ENCODE results near the gene OTOF.

The OTOF gene

GRCh38 chr2:26477911-26478253 lies at the start of gene OTOF:
Gene OTOF (minus strand): TSS chr2:26478124.
- peak; percentile 23 to 42 for DNase-seq

GRCh38 chr2:26526589-26526988 lies 48.7 kb upstream of the OTOF start:
- DNase-seq: no peak

- no peak for DNase-seq
Observed at GRCh38 chr2:26526105-26526504, 48.2 kb upstream of the OTOF start.

- no peak for DNase-seq
Observed at GRCh38 chr2:26523750-26524149, 45.8 kb upstream of the OTOF start.

GRCh38 chr2:26522751-26523171 lies 44.8 kb upstream of the OTOF start:
- no peak for DNase-seq

- DNase-seq: no peak
Observed at GRCh38 chr2:26522325-26522724, 44.4 kb upstream of the OTOF start.

GRCh38 chr2:26521913-26522180 lies 43.9 kb upstream of the OTOF start:
- no peak for DNase-seq

GRCh38 chr2:26521054-26521912 lies 43.4 kb upstream of the OTOF start:
- peak; percentile 23 to 41 for DNase-seq

- DNase-seq: no peak
Observed at GRCh38 chr2:26520148-26520449, 42.2 kb upstream of the OTOF start.

- DNase-seq: no peak
Observed at GRCh38 chr2:26519396-26520147, 41.6 kb upstream of the OTOF start.

GRCh38 chr2:26516781-26517180 lies 38.9 kb upstream of the OTOF start:
- DNase-seq: no peak

GRCh38 chr2:26516246-26516645 lies 38.3 kb upstream of the OTOF start:
- DNase-seq: no peak

- no peak for DNase-seq
Observed at GRCh38 chr2:26515771-26516170, 37.8 kb upstream of the OTOF start.

GRCh38 chr2:26514045-26514444 lies 36.1 kb upstream of the OTOF start:
- DNase-seq: no peak

- DNase-seq: no peak
Observed at GRCh38 chr2:26513261-26513660, 35.3 kb upstream of the OTOF start.

GRCh38 chr2:26511466-26511865 lies 33.5 kb upstream of the OTOF start:
- no peak for DNase-seq

- no peak for DNase-seq
Observed at GRCh38 chr2:26510344-26510973, 32.5 kb upstream of the OTOF start.

GRCh38 chr2:26509141-26509540 lies 31.2 kb upstream of the OTOF start:
- no peak for DNase-seq

GRCh38 chr2:26507932-26508331 lies 30.0 kb upstream of the OTOF start:
- no peak for DNase-seq

- DNase-seq: no peak
Observed at GRCh38 chr2:26507088-26507487, 29.2 kb upstream of the OTOF start.

GRCh38 chr2:26506279-26506678 lies 28.4 kb upstream of the OTOF start:
- no peak for DNase-seq

GRCh38 chr2:26504002-26504401 lies 26.1 kb upstream of the OTOF start:
- DNase-seq: no peak

- DNase-seq: peak; percentile 85 to 89
Observed at GRCh38 chr2:26503231-26503880, 25.4 kb upstream of the OTOF start.

- no peak for DNase-seq
Observed at GRCh38 chr2:26500406-26500805, 22.5 kb upstream of the OTOF start.
